NCI-H2029 treated with DMSO at 0.1 percent for 48 hours (cell line): ENCODE results near the gene LONP1.

ENCODE experiments used
- DNase-seq: peaks from one replicate; lab custom pipeline; 2025; lab: John Stamatoyannopoulos, UW

LONP1 gene

DNA sequence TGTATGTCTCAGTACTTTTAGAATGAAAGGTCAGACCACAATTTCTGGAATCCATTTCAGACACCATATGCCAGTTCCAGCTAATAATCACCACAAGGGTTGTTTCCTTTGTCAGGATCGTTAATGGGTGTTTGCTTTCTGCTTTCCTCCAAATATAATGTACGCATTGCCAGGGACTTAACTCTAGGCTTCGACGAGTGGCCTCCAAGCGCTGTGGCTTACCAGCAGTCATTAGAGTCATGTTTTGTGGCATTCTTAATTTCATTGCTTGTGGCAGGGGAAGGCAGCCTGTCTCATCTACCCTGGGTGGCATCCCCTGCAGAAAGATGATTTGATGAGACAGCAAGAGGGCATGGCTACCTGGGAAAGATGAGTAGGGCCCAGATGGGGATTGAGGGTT, 74.5 kb downstream of the LONP1 start:
- peak; percentile 27 for DNase-seq

DNA sequence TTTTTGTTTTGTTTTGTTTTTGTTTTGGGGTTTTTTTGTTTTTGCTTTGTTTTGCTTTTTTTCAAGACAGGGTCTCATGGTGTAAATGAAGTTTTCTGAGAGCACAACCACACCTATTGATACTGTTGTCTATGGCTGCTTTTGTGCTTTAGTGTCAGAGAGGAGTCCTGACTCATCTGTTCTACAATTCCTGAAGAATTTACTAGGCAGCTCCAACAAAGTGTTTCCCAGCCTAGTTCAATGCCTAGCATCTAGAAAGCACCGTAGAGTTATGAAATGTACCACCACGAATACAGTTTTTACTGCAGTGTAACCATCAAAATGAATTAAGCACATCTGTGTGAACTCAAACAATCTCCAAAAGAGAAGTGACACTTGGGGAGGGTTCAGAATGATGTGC, 75.9 kb downstream of the LONP1 start:
- no peak for DNase-seq

DNA sequence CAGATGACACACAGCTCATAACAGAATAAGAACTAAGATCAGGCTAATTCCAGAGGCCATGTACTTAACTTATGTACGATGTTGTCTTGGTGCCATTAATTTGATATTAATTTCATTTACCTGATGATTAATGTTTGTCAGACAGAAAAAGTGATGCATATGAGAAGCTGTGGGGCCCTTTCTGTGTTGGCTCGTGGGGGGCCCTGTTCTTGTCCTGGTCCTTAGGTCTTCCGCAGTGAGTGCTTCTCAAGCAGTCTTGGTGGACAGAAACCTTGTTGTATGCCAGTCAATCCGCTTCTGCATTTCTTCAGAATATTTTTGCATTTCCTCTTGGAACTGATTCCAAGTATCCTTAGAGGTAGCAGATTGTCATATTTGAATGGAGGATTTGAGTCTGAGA, 76.9 kb downstream of the LONP1 start:
- DNase-seq = no peak

DNA sequence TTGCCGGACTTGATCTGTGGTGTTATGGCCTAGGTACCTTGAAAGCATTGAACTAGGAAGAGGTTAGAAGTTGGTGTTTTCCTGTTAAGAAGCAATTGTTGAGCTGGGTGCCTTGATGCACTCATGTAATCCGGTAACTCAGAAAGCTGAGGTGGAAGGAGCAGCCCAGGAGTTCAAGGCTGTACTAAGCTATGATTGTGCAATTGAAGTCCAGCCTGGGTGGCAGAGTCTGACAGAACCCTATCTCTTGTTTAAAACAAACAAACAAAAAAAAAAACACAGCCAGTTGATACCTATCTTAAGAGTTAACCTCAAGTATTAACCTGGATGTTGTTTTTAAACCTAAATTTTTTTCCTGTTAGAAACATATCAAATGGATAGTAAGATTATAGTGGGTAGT, 77.7 kb downstream of the LONP1 start:
- no peak for DNase-seq
